ENCODE data around the gene ARGLU1.

GRCh38 chr13:106514928-106515634 lies 52.9 kb downstream of the ARGLU1 start:
- TF ChIP-seq EZH2 (IDR thresholded peaks at IDR 0.05; ENCODE audit: borderline replicate concordance, low read length) = no peak
- TF ChIP-seq CTCF (conservative IDR thresholded peaks at IDR 0.05 in 1 of 2, IDR thresholded peaks at IDR 0.05 in 1 of 2; ENCODE audit: extremely low read depth in 1 of 2, insufficient read depth in 1 of 2, low read depth in 1 of 2, low read length in 2 of 2) = no peak

Data from mammary epithelial cell (primary cell).